Lower leg skin (tissue), 3 donors: Measurements from ENCODE around the gene SOX5.

Experiments
- CTCF ChIP-seq, 3 donors: fragments of 450-650 bp; IDR thresholded peaks; one replicate each; pipeline ENCODE4 v1.5.1; 2016; ENCODE audit warnings: antibody characterized with exemption in 3 of 3, mild to moderate bottlenecking in 3 of 3, moderate library complexity in 2 of 3
- POLR2A ChIP-seq, 2 donors: fragments of 450-650 bp; IDR thresholded peaks; one replicate each; pipeline ENCODE4 v1.6.1; 2016 to 2017; ENCODE audit warnings: antibody characterized with exemption in 2 of 2, mild to moderate bottlenecking in 1 of 2, moderate library complexity in 1 of 2

GRCh38 chr12:23950210-23950774 lies 822 bp upstream of the SOX5 start:
- TF ChIP-seq CTCF (IDR thresholded peaks at IDR 0.05) (no peak), POLR2A (IDR thresholded peaks at IDR 0.05) (no peak)
